Measurements from ENCODE around the gene TLX2.

TLX2 gene

GRCh38 chr2:74528600-74529356 is 14.5 kb downstream of the TLX2 start:
- TF ChIP-seq ZNF274 (IDR thresholded peaks at IDR 0.05; ENCODE audit: low read depth, low read length) = no peak
- H3K4me3 ChIP-seq (ENCODE audit: low read length) = peak overlapping the region; percentile 87

GRCh38 chr2:74529357-74530238 is 15.3 kb downstream of the TLX2 start, which contains the start of the genes AUP1 and HTRA2:
Gene AUP1, minus strand, starts transcription at chr2:74529706. Its CDS starts 77 bp downstream, at chr2:74529629.
Gene HTRA2, plus strand, starts transcription at chr2:74529933. Its CDS starts 74 bp downstream, at chr2:74530007.
- peak within 1 kb of the TSS; percentile 94 for H3K4me3 ChIP-seq (ENCODE audit: low read length)
- no peak for TF ChIP-seq ZNF274 (IDR thresholded peaks at IDR 0.05; ENCODE audit: low read depth, low read length)

GRCh38 chr2:74530239-74531187 is 16.3 kb downstream of the TLX2 start:
- no peak for TF ChIP-seq ZNF274 (IDR thresholded peaks at IDR 0.05; ENCODE audit: low read depth, low read length)
- H3K4me3 ChIP-seq (ENCODE audit: low read length) = peak overlapping the region; percentile 94

- H3K4me3 ChIP-seq (ENCODE audit: low read length) = peak overlapping the region; percentile 94; the same call in 1 of the 2 replicates
- TF ChIP-seq ZNF274 (IDR thresholded peaks at IDR 0.05; ENCODE audit: low read depth, low read length) = no peak
Measured at GRCh38 chr2:74531666-74532065, 17.4 kb downstream of the TLX2 start.

GRCh38 chr2:74532222-74532621 is 18.0 kb downstream of the TLX2 start:
- no peak for TF ChIP-seq ZNF274 (IDR thresholded peaks at IDR 0.05; ENCODE audit: low read depth, low read length)
- no peak overlapping the region for H3K4me3 ChIP-seq (ENCODE audit: low read length)

- no peak overlapping the region for H3K4me3 ChIP-seq (ENCODE audit: low read length)
- TF ChIP-seq ZNF274 (IDR thresholded peaks at IDR 0.05; ENCODE audit: low read depth, low read length) = no peak
Measured at GRCh38 chr2:74533464-74533863, 19.2 kb downstream of the TLX2 start.

GRCh38 chr2:74534411-74534810 is 20.2 kb downstream of the TLX2 start:
- no peak overlapping the region for H3K4me3 ChIP-seq (ENCODE audit: low read length)
- TF ChIP-seq ZNF274 (IDR thresholded peaks at IDR 0.05; ENCODE audit: low read depth, low read length) = no peak

GRCh38 chr2:74535440-74535965 is 21.3 kb downstream of the TLX2 start:
- no peak for TF ChIP-seq ZNF274 (IDR thresholded peaks at IDR 0.05; ENCODE audit: low read depth, low read length)
- H3K4me3 ChIP-seq (ENCODE audit: low read length) = no peak overlapping the region

- H3K4me3 ChIP-seq (ENCODE audit: low read length) = no peak overlapping the region
- no peak for TF ChIP-seq ZNF274 (IDR thresholded peaks at IDR 0.05; ENCODE audit: low read depth, low read length)
Measured at GRCh38 chr2:74536166-74536950, 22.1 kb downstream of the TLX2 start.

GRCh38 chr2:74537140-74537539 is 22.9 kb downstream of the TLX2 start:
- no peak overlapping the region for H3K4me3 ChIP-seq (ENCODE audit: low read length)
- no peak for TF ChIP-seq ZNF274 (IDR thresholded peaks at IDR 0.05; ENCODE audit: low read depth, low read length)

- no peak for TF ChIP-seq ZNF274 (IDR thresholded peaks at IDR 0.05; ENCODE audit: low read depth, low read length)
Measured at GRCh38 chr2:74538881-74539339, 24.7 kb downstream of the TLX2 start.

GRCh38 chr2:74540291-74540690 is 26.0 kb downstream of the TLX2 start:
- no peak overlapping the region for H3K4me3 ChIP-seq (ENCODE audit: low read length)
- TF ChIP-seq ZNF274 (IDR thresholded peaks at IDR 0.05; ENCODE audit: low read depth, low read length) = no peak

More at GRCh38 chr2:74538881-74539339, 24.7 kb downstream of the TLX2 start:
- no peak overlapping the region; the same call in 1 of the 2 replicates for H3K4me3 ChIP-seq (ENCODE audit: low read length)
